ENCODE data around the gene CPEB3. TPM values are rescaled to one million over a fixed set of nuclear protein-coding genes. Genes with fewer than 3 reads are reported as not detected.

The CPEB3 gene
- total and polyA plus RNA-seq, 9 of the 15 experiments (the other 6 are each of a cell fraction or from before 2014, with no cell fraction given): 0.15 to 1.2 (median 0.51) TPM

- Histone ChIP-seq H3K79me2 (ENCODE audit: control insufficient read depth, insufficient read depth, low read length) (peaks cover 13% of the 10 kb centered on the region; the same call in 2 of the 3 replicates), H3K27me3 (ENCODE audit: control insufficient read depth in 2 of 2, insufficient read depth in 2 of 2, low read length in 2 of 2) (no peaks in the 10 kb centered on the region), H3K27ac (ENCODE audit: extremely low read depth, low read depth, low read length) (no peak overlapping the region), H2AFZ (ENCODE audit: low read depth, low read length) (no peak overlapping the region), H3K36me3 (ENCODE audit: control insufficient read depth, insufficient read depth, low read length) (0 out of 3 replicates have a peak, but pooled peaks cover 6% of the 10 kb centered on the region), H3K4me1 (replicated peaks in 1 of 2; ENCODE audit: control insufficient read depth in 2 of 2, insufficient read depth in 2 of 2, low read length in 2 of 2) (no peaks in the 10 kb centered on the region; a peak in 1 of 5 replicates), H3K4me3 (no peak overlapping the region), H3K9ac (ENCODE audit: insufficient read depth in 1 of 2, low read depth in 2 of 2, low read length in 2 of 2) (no peak overlapping the region), H3K9me1 (ENCODE audit: control insufficient read depth, insufficient read depth, low read length) (no peaks in the 10 kb centered on the region), H4K20me1 (replicated peaks; ENCODE audit: control insufficient read depth, insufficient read depth, low read length) (no peaks in the 10 kb centered on the region), H3K4me2 (ENCODE audit: insufficient read depth, low read length) (no peak overlapping the region), H3K9me3 (replicated peaks; ENCODE audit: control insufficient read depth, insufficient read depth, low read depth, low read length) (no peaks in the 10 kb centered on the region)
- DNase-seq (ENCODE audit: extremely low read depth in 1 of 4, low spot score in 3 of 4): no peak
- no peak for FAIRE-seq
- CTCF ChIA-PET (ENCODE audit: low intra/inter-chr PET ratio): no interaction called here
- ATAC-seq: no peak
- intact Hi-C loops (cut with micrococcal nuclease) (no loop called here), in situ Hi-C loops (cut with MboI) (no loop called here)
- POLR2A ChIA-PET: no interaction called here
- 75% methylated on average over 2 of the region's 2 CpGs for WGBS (ENCODE audit: insufficient coverage, low coverage, missing lambda C conversion rate)
- TF ChIP-seq FOXK2 (conservative IDR thresholded peaks at IDR 0.05 in 1 of 2, IDR thresholded peaks at IDR 0.05 in 1 of 2; ENCODE audit: low read depth in 2 of 2) (no peak), FOXJ2 (tag; IDR thresholded peaks at IDR 0.05) (no peak), ZKSCAN3 (CRISPR knock-in tag; IDR thresholded peaks at IDR 0.05) (no peak), FOXA1 (IDR thresholded peaks at IDR 0.05; ENCODE audit: borderline replicate concordance) (no peak), POLR2AphosphoS5 (IDR thresholded peaks at IDR 0.05; ENCODE audit: control insufficient read depth, insufficient read depth, low read depth, low read length) (no peak), UBTF (IDR thresholded peaks at IDR 0.05; ENCODE audit: borderline replicate concordance in 1 of 2, low read depth in 2 of 2, low read length in 2 of 2) (no peak), SRSF3 (IDR thresholded peaks at IDR 0.05; ENCODE audit: insufficient read depth, low read length) (no peak), BDP1 (IDR thresholded peaks at IDR 0.05; ENCODE audit: insufficient read depth, insufficient read length) (no peak)
- no TSS peak for BruUV-seq (replicated peaks)
Observed at GRCh38 chr10:92323079-92323478, 32.2 kb upstream of the CPEB3 start.

Measured in K562 (cell line).